Lung (tissue), 12 donors: ENCODE measurements around the gene CERS1. TPM values are rescaled to one million over a fixed set of nuclear protein-coding genes. Genes with fewer than 3 reads are reported as not detected.

Source experiments
- ATAC-seq: fragments of 200-7000 bp; cut with Tn5 transposase; one replicate; pipeline ENCODE4 v1.9.1; 2020; ENCODE audit warnings: moderate number of reproducible peaks; ENCODE audit not compliant: insufficient read depth, low FRiP score
- DNase-seq, 3 donors: peaks; one replicate each; pipeline ENCODE4 v3.0.0-alpha.2; 2013 to 2017
- H3K27ac ChIP-seq, 2 donors: one replicate each; pipeline ENCODE4 v1.5.1; 2013; ENCODE audit warnings: mild to moderate bottlenecking in 2 of 2, moderate library complexity in 2 of 2, control low read depth in 1 of 2, inconsistent platforms in 1 of 2, low read depth in 1 of 2, low read length in 1 of 2
- H3K27me3 ChIP-seq, 3 donors: one replicate each; pipeline ENCODE4 v1.5.1; 2013; ENCODE audit warnings: low read length in 2 of 3; ENCODE audit not compliant: control insufficient read depth in 3 of 3, insufficient read depth in 3 of 3
- H3K36me3 ChIP-seq, 4 donors: one replicate each; pipeline ENCODE4 v1.5.1; 2013; ENCODE audit warnings: low read length in 4 of 4, mild to moderate bottlenecking in 1 of 4, moderate library complexity in 1 of 4; ENCODE audit not compliant: control insufficient read depth in 4 of 4, insufficient read depth in 4 of 4
- H3K4me1 ChIP-seq, 5 donors: one replicate each; pipeline ENCODE4 v1.5.1; 2013; ENCODE audit warnings: low read length in 5 of 5, mild to moderate bottlenecking in 2 of 5, moderate library complexity in 1 of 5; ENCODE audit not compliant: control insufficient read depth in 5 of 5, insufficient read depth in 5 of 5
- H3K4me3 ChIP-seq: one replicate; pipeline ENCODE4 v1.5.1; 2013; ENCODE audit warnings: mild to moderate bottlenecking, control low read depth, moderate library complexity
- H3K9ac ChIP-seq, 2 donors: one replicate each; pipeline ENCODE4 v1.5.1; 2013; ENCODE audit warnings: low read length in 2 of 2, control low read depth in 1 of 2; ENCODE audit not compliant: insufficient read depth in 1 of 2
- H3K9me3 ChIP-seq, 4 donors: one replicate each; pipeline ENCODE4 v1.5.1; 2013; ENCODE audit warnings: low read length in 3 of 4, mild to moderate bottlenecking in 1 of 4, moderate library complexity in 1 of 4; ENCODE audit not compliant: control insufficient read depth in 4 of 4, insufficient read depth in 3 of 4
- CTCF ChIP-seq: IDR thresholded peaks from 2 replicates; pipeline ENCODE4 v1.5.1; 2012; ENCODE audit warnings: mild to moderate bottlenecking; ENCODE audit errors: control extremely low read depth, extremely low read depth
- WGBS, 2 donors: extraction: QIAGEN DNeasy Blood & Tissue Kit; methylation state at CpG; one replicate each; pipeline ENCODE4 v1.1.7; 2013; 5-methylcytosine and 5-hydroxymethylcytosine counted together
- polyA plus RNA-seq, 2 donors: library from polyadenylated mRNA; stranded (reverse); fragments of 200-250 nt; gene quantifications; one replicate each; pipeline ENCODE4 v1.2.1, GENCODE V29; 2013
- total RNA-seq, 2 donors: library from RNA; depleted of rRNA in 1 of 2; stranded (reverse); fragments of >200 nt in 1 of 2; gene quantifications; one replicate each; pipeline ENCODE4 v1.2.1, GENCODE V29; 2014 to 2021
- donor health status: control.
- donor health status: control.
- donor health status: Bipolar disorder and iron deficiency.
- donor health status: healthy.
- donor health status: DM: yes; HTN: yes; CAD: no.

Gene CERS1
- total and polyA plus RNA-seq, 4 donors: 0.14 to 1.7 (median 0.35) TPM

GRCh38 chr19:18908917-18909619 is 13.1 kb upstream of the CERS1 start:
- H3K27me3 ChIP-seq: no peaks in the 10 kb centered on the region
- H3K27ac ChIP-seq: no peak overlapping the region
- no peak for DNase-seq
- no peak for ATAC-seq
- H3K4me3 ChIP-seq: no peak overlapping the region
- H3K4me1 ChIP-seq: no peaks in the 10 kb centered on the region
- no peak overlapping the region for H3K9ac ChIP-seq
- H3K36me3 ChIP-seq: peaks cover 0 to 68% (median 21%) of the 10 kb centered on the region in 4 donors
- TF ChIP-seq CTCF: no peak
- 92 to 96% methylated on average over 17 of the region's 17 CpGs for WGBS, 2 donors
- H3K9me3 ChIP-seq: no peaks in the 10 kb centered on the region

DNA sequence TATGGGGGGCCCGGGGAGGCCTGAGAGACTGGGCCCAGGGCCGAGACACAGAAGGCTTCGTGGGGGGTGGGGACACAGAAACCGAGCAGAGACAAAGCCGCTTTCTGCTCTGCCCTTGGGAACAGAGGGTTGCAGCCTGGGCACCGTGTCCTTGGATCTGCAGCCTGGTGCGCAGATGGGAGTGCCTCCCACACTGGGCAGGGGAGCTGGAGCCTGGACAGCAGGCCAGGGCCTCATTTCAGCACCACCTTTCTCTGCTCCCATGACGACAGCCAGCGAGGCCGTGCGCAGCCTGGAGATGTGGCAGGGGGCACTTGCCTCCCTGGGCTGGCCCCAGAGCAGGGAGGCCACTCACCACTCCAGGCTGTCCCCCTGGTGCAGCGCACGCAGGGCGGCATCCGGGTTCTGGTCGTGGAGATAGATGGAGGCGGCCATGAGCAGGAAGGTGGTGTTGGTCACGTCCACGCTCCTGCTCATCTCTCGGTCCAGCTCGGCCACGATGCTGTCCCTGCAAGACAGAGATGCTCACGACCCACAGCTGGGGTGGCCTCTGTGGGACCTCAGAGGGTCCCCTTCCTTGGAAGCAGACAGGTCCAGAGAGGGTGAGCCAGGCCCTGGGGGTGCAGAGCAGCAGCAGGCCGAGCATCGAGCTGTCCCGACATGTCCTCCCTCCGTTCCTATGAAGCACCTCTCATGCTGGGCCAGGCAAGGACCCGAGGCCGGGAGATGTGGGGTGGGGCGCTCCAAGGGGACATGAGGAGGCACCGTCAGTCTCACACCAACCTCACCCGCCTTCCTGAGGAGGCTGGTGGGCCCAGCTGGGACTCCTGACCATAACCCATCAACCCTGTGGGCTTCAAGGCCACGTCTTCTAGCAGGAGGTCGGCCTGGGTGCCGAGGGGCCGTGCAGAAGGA is 10.9 kb upstream of the CERS1 start:
- H3K9ac ChIP-seq: no peak overlapping the region
- H3K4me3 ChIP-seq: no peak overlapping the region
- no peaks in the 10 kb centered on the region for H3K27me3 ChIP-seq
- TF ChIP-seq CTCF: no peak
- no peak overlapping the region for H3K27ac ChIP-seq
- no peaks in the 10 kb centered on the region for H3K4me1 ChIP-seq
- H3K36me3 ChIP-seq: peaks cover 0 to 70% (median 20%) of the 10 kb centered on the region in 4 donors
- H3K9me3 ChIP-seq: no peaks in the 10 kb centered on the region
- peak in 1 of 3 donors; percentile 10 for DNase-seq
- no peak for ATAC-seq
- WGBS, 2 donors: 95% methylated on average over 36 of the region's 36 CpGs

GRCh38 chr19:18905513-18906236 is 9.7 kb upstream of the CERS1 start:
- H3K4me1 ChIP-seq: no peaks in the 10 kb centered on the region
- no peaks in the 10 kb centered on the region for H3K9me3 ChIP-seq
- H3K4me3 ChIP-seq: no peak overlapping the region
- H3K36me3 ChIP-seq: peaks cover 3 to 69% (median 26%) of the 10 kb centered on the region in 4 donors
- TF ChIP-seq CTCF: no peak
- no peak for ATAC-seq
- WGBS, 2 donors: 94 to 95% methylated on average over 19 to 26 of the region's 26 CpGs
- no peak overlapping the region for H3K9ac ChIP-seq
- no peaks in the 10 kb centered on the region for H3K27me3 ChIP-seq
- DNase-seq: peak in 1 of 3 donors; percentile 11
- no peak overlapping the region for H3K27ac ChIP-seq
